MM.1S (cell line): ENCODE measurements around the gene TOX2.

Source experiments
- CTCF ChIP-seq: fragments of 300-600 bp; sonication (generic); IDR thresholded peaks from 2 replicates; pipeline ENCODE4 v1.5.1; 2016; ENCODE audit warnings: antibody characterized with exemption, low read length, mixed read lengths
- EZH2 ChIP-seq: fragments of 300-600 bp; sonication (generic); optimal IDR thresholded peaks from 2 replicates; pipeline ENCODE3; 2017; ENCODE audit warnings: low read depth, mild to moderate bottlenecking, antibody characterized with exemption, low read length, mixed read lengths
- EZH2phosphoT487 ChIP-seq: fragments of 300-600 bp; sonication (generic); IDR thresholded peaks from 2 replicates; pipeline ENCODE4 v1.6.1; 2018; ENCODE audit warnings: antibody characterized with exemption, low read length

DNA sequence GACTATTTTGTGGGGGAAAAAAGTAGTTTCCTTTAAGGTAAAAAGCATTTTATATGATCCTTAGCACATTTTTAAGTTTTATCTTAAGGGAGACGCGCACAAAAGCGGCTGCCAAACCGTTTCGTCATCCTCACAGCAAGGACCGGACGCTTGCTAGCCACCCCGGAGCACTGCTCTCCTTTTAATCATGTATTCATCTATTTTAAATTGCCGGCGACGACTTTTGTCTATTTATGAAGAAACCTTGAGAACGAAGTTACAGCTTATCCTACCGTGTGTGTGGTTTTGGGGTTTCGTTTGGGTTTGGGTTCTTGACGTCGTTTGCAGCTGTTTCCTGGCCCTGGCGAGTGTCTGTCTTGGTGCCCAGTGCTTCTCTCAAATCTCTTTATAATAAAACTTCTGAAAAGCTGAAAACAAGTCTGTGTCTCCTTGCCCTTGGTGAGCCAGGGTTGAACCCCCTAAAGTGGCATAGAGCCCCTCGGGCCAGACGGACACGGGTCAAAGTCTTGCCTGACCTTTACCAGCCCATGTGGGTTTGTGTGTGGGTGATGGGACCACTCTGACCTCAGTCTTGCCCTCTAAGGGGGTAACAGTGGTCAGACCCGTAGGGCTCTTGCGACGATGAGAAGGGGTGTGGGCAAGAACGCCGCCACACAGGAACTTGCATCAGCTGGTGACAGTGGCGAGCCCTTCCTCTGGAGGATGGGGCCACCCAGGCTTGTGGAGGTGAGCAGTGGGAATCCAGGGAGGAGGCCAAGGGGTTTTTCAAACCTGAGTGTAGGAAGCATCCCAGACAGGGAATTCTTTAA lies 154.8 kb downstream of the TOX2 start:
- TF ChIP-seq CTCF, result no peak
- TF ChIP-seq EZH2, result no peak
- no peak for TF ChIP-seq EZH2phosphoT487
